K562 (cell line): ENCODE results near the gene CEP350. TPM values are rescaled to one million over a fixed set of nuclear protein-coding genes. Genes with fewer than 3 reads are reported as not detected.

Source experiments
- ATF4 ChIP-seq: fragments of 450-650 bp; formaldehyde crosslinking; IDR thresholded peaks from 2 replicates; pipeline ENCODE4 v1.4.0; 2022; ENCODE audit warnings: mild to moderate bottlenecking, moderate library complexity
- GTF2E2 ChIP-seq: fragments of 200-800 bp; sonication (Bioruptor generic); IDR thresholded peaks from 2 replicates; pipeline ENCODE4 v1.6.1; 2016; ENCODE audit warnings: missing genetic modification characterization, missing compliant biosample characterization
- HNRNPL ChIP-seq: fragments of 200-400 bp; formaldehyde crosslinking; IDR thresholded peaks from 2 replicates; pipeline ENCODE4 v1.6.1; 2017; ENCODE audit warnings: low read depth, mild to moderate bottlenecking, low read length
- JUND ChIP-seq, 2 experiments: IDR thresholded peaks; 2 replicates in 1 of 2; 3 replicates in 1 of 2; pipeline ENCODE4 v1.6.1; 2011; ENCODE audit warnings: borderline replicate concordance in 2 of 2, low read depth in 2 of 2, low read length in 2 of 2, improper control_type of control experiment in 1 of 2, missing biosample characterization in 1 of 2, missing genetic modification characterization in 1 of 2, missing genetic modification reagents in 1 of 2
- MITF ChIP-seq: IDR thresholded peaks from 2 replicates; pipeline ENCODE4 v1.6.1; 2014; ENCODE audit warnings: antibody characterized with exemption
- NONO ChIP-seq, 2 experiments: fragments of 200-400 bp in 1 of 2; fragments of 450-650 bp in 1 of 2; formaldehyde crosslinking in 1 of 2; IDR thresholded peaks; 2 replicates each; pipeline ENCODE4 v1.6.1; 2017; ENCODE audit warnings: low read depth in 2 of 2, mild to moderate bottlenecking in 2 of 2, moderate library complexity in 2 of 2, low read length in 1 of 2
- PHTF2 ChIP-seq: fragments of 250-450 bp; sonication (Bioruptor Pico); IDR thresholded peaks from 2 replicates; pipeline ENCODE4 v1.5.0; 2021; ENCODE audit warnings: mild to moderate bottlenecking
- RNF2 ChIP-seq: sonication (generic); IDR thresholded peaks from 2 replicates; pipeline ENCODE4 v1.6.1; 2016
- SRSF9 ChIP-seq: fragments of 200-400 bp; formaldehyde crosslinking; IDR thresholded peaks from 2 replicates; pipeline ENCODE4 v1.6.1; 2017; ENCODE audit warnings: low read depth, low read length, borderline replicate concordance
- ZBTB34 ChIP-seq: fragments of 250-450 bp; sonication (Bioruptor Pico); IDR thresholded peaks from 2 replicates; pipeline ENCODE4 v1.8.0; 2021; ENCODE audit warnings: mild to moderate bottlenecking, moderate library complexity
- ZNF124 ChIP-seq: sonication (generic); formaldehyde crosslinking; IDR thresholded peaks from 2 replicates; pipeline ENCODE4 v1.8.1; 2022; ENCODE audit warnings: missing genetic modification reagents
- ZNF561 ChIP-seq: fragments of 450-650 bp; formaldehyde crosslinking; conservative IDR thresholded peaks from 2 replicates; pipeline ENCODE4 v1.4.0; 2020; ENCODE audit warnings: mild to moderate bottlenecking, moderate library complexity
- ZNF583 ChIP-seq: fragments of 250-450 bp; sonication (Bioruptor Pico); IDR thresholded peaks from 2 replicates; pipeline ENCODE4 v1.4.0; 2020
- ZNF668 ChIP-seq: fragments of 250-450 bp; sonication (Bioruptor Pico); IDR thresholded peaks from 2 replicates; pipeline ENCODE4 v1.8.0; 2022; ENCODE audit warnings: mild to moderate bottlenecking, inconsistent platforms
- ZNF766 ChIP-seq: fragments of 200-800 bp; sonication (Bioruptor generic); conservative IDR thresholded peaks from 2 replicates; pipeline ENCODE4 v1.6.1; 2016; ENCODE audit warnings: missing genetic modification characterization, missing compliant biosample characterization
- polyA plus RNA-seq, 8 experiments: library from polyadenylated mRNA; depleted of rRNA in 4 of 8; stranded (reverse) in 5 of 8; unstranded in 3 of 8; fragments of >200 nt; fragmentation: Nextera tagmentation in 2 of 8; fragmentation: Illumina TruSeq in 1 of 8; extraction: Ambion mirVana in 2 of 8; extraction: Trizol in 1 of 8; gene quantifications; 2 replicates each; pipeline versions ENCODE4 v1.2.1 to v1.2.3, GENCODE V29; 2011 to 2014; ENCODE audit warnings: inconsistent platforms in 1 of 8, missing spikeins in 1 of 8
- total RNA-seq, 7 experiments: library from RNA; depleted of rRNA in 6 of 7; stranded (reverse); fragments of >200 nt in 6 of 7; fragmentation: Illumina TruSeq in 2 of 7; extraction: Trizol in 2 of 7; gene quantifications; 2 replicates each; pipeline versions ENCODE4 v1.2.1 to v1.2.3, GENCODE V29; 2011 to 2021; ENCODE audit warnings: low replicate concordance in 1 of 7
- TF ChIP-seq, protein P1 (sequence below): fragments of 250-450 bp; sonication (Bioruptor Pico); IDR thresholded peaks from 2 replicates; pipeline ENCODE4 v1.8.0; 2022; ENCODE audit warnings: moderate library complexity, mild to moderate bottlenecking, inconsistent platforms
- TF ChIP-seq, protein P2 (sequence below): sonication (generic); formaldehyde crosslinking; IDR thresholded peaks from 2 replicates; pipeline ENCODE4 v1.8.0; 2022; ENCODE audit warnings: mild to moderate bottlenecking, missing genetic modification reagents, borderline replicate concordance

CEP350 gene
- total and polyA plus RNA-seq, 9 of the 15 experiments (the other 6 are each of a cell fraction or from before 2014, with no cell fraction given): 8.3 to 64.3 (median 28.0) TPM

- TF ChIP-seq ZNF668 (CRISPR knock-in tag): no peak
- no peak for TF ChIP-seq ATF4 (CRISPR knock-in tag)
- 0 out of 4 replicates have a peak, but pooled peaks of 1 of the 2 experiments have one; percentile 38 for TF ChIP-seq NONO (IDR thresholded peaks at IDR 0.05; ENCODE audit: low read depth in 2 of 2, low read length in 1 of 2)
- TF ChIP-seq JUND (IDR thresholded peaks at IDR 0.05; ENCODE audit: borderline replicate concordance, low read depth, low read length): peak; percentile 53
- peak; percentile 74; the same call in 2 of the 3 replicates for TF ChIP-seq JUND (tag; IDR thresholded peaks at IDR 0.05; ENCODE audit: borderline replicate concordance, low read depth, low read length)
- TF ChIP-seq, protein P1, sequence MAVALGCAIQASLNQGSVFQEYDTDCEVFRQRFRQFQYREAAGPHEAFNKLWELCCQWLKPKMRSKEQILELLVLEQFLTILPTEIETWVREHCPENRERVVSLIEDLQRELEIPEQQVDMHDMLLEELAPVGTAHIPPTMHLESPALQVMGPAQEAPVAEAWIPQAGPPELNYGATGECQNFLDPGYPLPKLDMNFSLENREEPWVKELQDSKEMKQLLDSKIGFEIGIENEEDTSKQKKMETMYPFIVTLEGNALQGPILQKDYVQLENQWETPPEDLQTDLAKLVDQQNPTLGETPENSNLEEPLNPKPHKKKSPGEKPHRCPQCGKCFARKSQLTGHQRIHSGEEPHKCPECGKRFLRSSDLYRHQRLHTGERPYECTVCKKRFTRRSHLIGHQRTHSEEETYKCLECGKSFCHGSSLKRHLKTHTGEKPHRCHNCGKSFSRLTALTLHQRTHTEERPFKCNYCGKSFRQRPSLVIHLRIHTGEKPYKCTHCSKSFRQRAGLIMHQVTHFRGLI (CRISPR knock-in tag): no peak
- TF ChIP-seq MITF: peak; percentile 97
- no peak for TF ChIP-seq ZNF561 (CRISPR knock-in tag)
- TF ChIP-seq ZNF583 (CRISPR knock-in tag): no peak
- no peak for TF ChIP-seq PHTF2 (CRISPR knock-in tag)
- no peak for TF ChIP-seq ZBTB34 (CRISPR knock-in tag)
- peak; percentile 60 for TF ChIP-seq RNF2
- no peak for TF ChIP-seq ZNF124
- no peak for TF ChIP-seq SRSF9
- TF ChIP-seq, protein P2, sequence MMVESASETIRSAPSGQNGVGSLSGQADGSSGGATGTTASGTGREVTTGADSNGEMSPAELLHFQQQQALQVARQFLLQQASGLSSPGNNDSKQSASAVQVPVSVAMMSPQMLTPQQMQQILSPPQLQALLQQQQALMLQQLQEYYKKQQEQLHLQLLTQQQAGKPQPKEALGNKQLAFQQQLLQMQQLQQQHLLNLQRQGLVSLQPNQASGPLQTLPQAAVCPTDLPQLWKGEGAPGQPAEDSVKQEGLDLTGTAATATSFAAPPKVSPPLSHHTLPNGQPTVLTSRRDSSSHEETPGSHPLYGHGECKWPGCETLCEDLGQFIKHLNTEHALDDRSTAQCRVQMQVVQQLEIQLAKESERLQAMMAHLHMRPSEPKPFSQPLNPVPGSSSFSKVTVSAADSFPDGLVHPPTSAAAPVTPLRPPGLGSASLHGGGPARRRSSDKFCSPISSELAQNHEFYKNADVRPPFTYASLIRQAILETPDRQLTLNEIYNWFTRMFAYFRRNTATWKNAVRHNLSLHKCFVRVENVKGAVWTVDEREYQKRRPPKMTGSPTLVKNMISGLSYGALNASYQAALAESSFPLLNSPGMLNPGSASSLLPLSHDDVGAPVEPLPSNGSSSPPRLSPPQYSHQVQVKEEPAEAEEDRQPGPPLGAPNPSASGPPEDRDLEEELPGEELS: no peak
- TF ChIP-seq GTF2E2 (tag): no peak
- TF ChIP-seq ZNF766 (CRISPR knock-in tag): no peak
- TF ChIP-seq HNRNPL: no peak
These were observed 162.6 kb downstream of the CEP350 start (continued) for GRCh38 chr1:180116964-180117763.
